Mesendoderm (in vitro differentiated cells): Measurements from ENCODE around the gene ATP8A1.

ENCODE experiments used
- DNase-seq: peaks from one replicate; pipeline ENCODE4 v3.0.0; 2013
- H2AK5ac ChIP-seq: 2 replicates; pipeline ENCODE4 v1.6.1; 2013; ENCODE audit warnings: low read length, inconsistent platforms
- H2BK120ac ChIP-seq: 2 replicates; pipeline ENCODE4 v1.6.1; 2013; ENCODE audit warnings: low read depth, mild to moderate bottlenecking, low read length, moderate library complexity, mixed read lengths
- H2BK15ac ChIP-seq: replicated peaks from 2 replicates; pipeline ENCODE4 v1.6.1; 2013; ENCODE audit warnings: low read depth, mild to moderate bottlenecking, moderate library complexity
- H2BK5ac ChIP-seq: 2 replicates; pipeline ENCODE4 v1.6.1; 2013; ENCODE audit warnings: low read length, inconsistent platforms
- H3K18ac ChIP-seq: 2 replicates; pipeline ENCODE4 v1.6.1; 2013; ENCODE audit warnings: mild to moderate bottlenecking, low read length, mixed read lengths
- H3K23ac ChIP-seq: one replicate; pipeline ENCODE4 v1.6.1; 2013; ENCODE audit warnings: low read length
- H3K27ac ChIP-seq: 2 replicates; pipeline ENCODE4 v1.5.1; 2013; ENCODE audit warnings: low read depth, mild to moderate bottlenecking, inconsistent platforms, low read length, moderate library complexity
- H3K27me3 ChIP-seq: 2 replicates; pipeline ENCODE4 v1.6.1; 2013; ENCODE audit warnings: low read length, control low read depth, mild to moderate bottlenecking, inconsistent platforms; ENCODE audit not compliant: insufficient read depth, poor library complexity
- H3K36me3 ChIP-seq: 2 replicates; pipeline ENCODE4 v1.6.1; 2013; ENCODE audit warnings: low read length, inconsistent platforms; ENCODE audit not compliant: control insufficient read depth, insufficient read depth
- H3K4ac ChIP-seq: one replicate; pipeline ENCODE4 v1.6.1; 2013; ENCODE audit warnings: low read depth, mild to moderate bottlenecking, low read length, moderate library complexity
- H3K4me1 ChIP-seq: 2 replicates; pipeline ENCODE4 v1.6.1; 2013; ENCODE audit warnings: low read depth, low read length, inconsistent platforms; ENCODE audit not compliant: control insufficient read depth
- H3K4me2 ChIP-seq: 2 replicates; pipeline ENCODE4 v1.6.1; 2013; ENCODE audit warnings: low read length
- H3K4me3 ChIP-seq: 2 replicates; pipeline ENCODE4 v1.5.1; 2013; ENCODE audit warnings: mild to moderate bottlenecking, low read length
- H3K56ac ChIP-seq: one replicate; pipeline ENCODE4 v1.6.1; 2013; ENCODE audit warnings: low read length
- H3K79me1 ChIP-seq: 2 replicates; pipeline ENCODE4 v1.6.1; 2013; ENCODE audit warnings: low read length, inconsistent platforms
- H3K79me2 ChIP-seq: 2 replicates; pipeline ENCODE4 v1.6.1; 2013; ENCODE audit warnings: mild to moderate bottlenecking, low read length; ENCODE audit not compliant: control insufficient read depth, insufficient read depth
- H3K9ac ChIP-seq: 2 replicates; pipeline ENCODE4 v1.6.1; 2013; ENCODE audit warnings: low read length, inconsistent platforms
- H4K5ac ChIP-seq: one replicate; pipeline ENCODE4 v1.6.1; 2013; ENCODE audit warnings: low read length
- H4K8ac ChIP-seq: one replicate; pipeline ENCODE4 v1.6.1; 2013; ENCODE audit warnings: low read depth, mild to moderate bottlenecking, control low read depth, low read length, moderate library complexity
- WGBS: extraction: QIAGEN DNeasy Blood & Tissue Kit; methylation state at CpG from one replicate; pipeline ENCODE4 v1.1.7; 2013; ENCODE audit warnings: low lambda C conversion rate, missing lambda C conversion rate; ENCODE audit not compliant: insufficient coverage; ENCODE audit errors: extremely low coverage; 5-methylcytosine and 5-hydroxymethylcytosine counted together

Gene ATP8A1

GRCh38 chr4:42630908-42631307 is 26.0 kb downstream of the ATP8A1 start:
- H4K5ac ChIP-seq, result no peak overlapping the region
- WGBS, result no CpG with 5 or more reads among the region's 1 CpG
- no peaks in the 10 kb centered on the region for H3K79me1 ChIP-seq
- no peak overlapping the region for H2BK15ac ChIP-seq
- H2BK120ac ChIP-seq, result no peak overlapping the region
- H2AK5ac ChIP-seq, result no peak overlapping the region
- peaks cover 3% of the 10 kb centered on the region for H3K4me1 ChIP-seq
- no peak overlapping the region for H4K8ac ChIP-seq
- H3K23ac ChIP-seq, result no peak overlapping the region
- no peak overlapping the region for H3K4me3 ChIP-seq
- no peaks in the 10 kb centered on the region for H3K27me3 ChIP-seq
- DNase-seq, result no peak
- no peak overlapping the region for H3K4me2 ChIP-seq
- no peak overlapping the region for H3K56ac ChIP-seq
- H3K79me2 ChIP-seq, result no peaks in the 10 kb centered on the region
- no peak overlapping the region for H3K4ac ChIP-seq
- H3K18ac ChIP-seq, result no peak overlapping the region
- no peak overlapping the region for H2BK5ac ChIP-seq
- no peak overlapping the region for H3K27ac ChIP-seq
- no peaks in the 10 kb centered on the region for H3K36me3 ChIP-seq
- H3K9ac ChIP-seq, result no peak overlapping the region

GRCh38 chr4:42628740-42629139 is 28.2 kb downstream of the ATP8A1 start:
- no peaks in the 10 kb centered on the region for H3K36me3 ChIP-seq
- H2BK120ac ChIP-seq, result no peak overlapping the region
- H3K4ac ChIP-seq, result no peak overlapping the region
- no peak overlapping the region for H2BK5ac ChIP-seq
- WGBS, result no CpG with 5 or more reads among the region's 4 CpGs
- no peak overlapping the region for H4K5ac ChIP-seq
- H2AK5ac ChIP-seq, result no peak overlapping the region
- H3K9ac ChIP-seq, result no peak overlapping the region
- no peak overlapping the region for H3K23ac ChIP-seq
- no peak overlapping the region for H2BK15ac ChIP-seq
- H3K79me2 ChIP-seq, result no peaks in the 10 kb centered on the region
- no peak overlapping the region for H3K27ac ChIP-seq
- H3K56ac ChIP-seq, result no peak overlapping the region
- H3K27me3 ChIP-seq, result no peaks in the 10 kb centered on the region
- no peak overlapping the region for H3K4me2 ChIP-seq
- H4K8ac ChIP-seq, result no peak overlapping the region
- no peak for DNase-seq
- no peaks in the 10 kb centered on the region for H3K79me1 ChIP-seq
- H3K4me3 ChIP-seq, result no peak overlapping the region
- H3K18ac ChIP-seq, result no peak overlapping the region
- peaks cover 2% of the 10 kb centered on the region for H3K4me1 ChIP-seq

- Histone ChIP-seq H3K9ac (no peak overlapping the region), H3K56ac (peak overlapping the region; percentile 32), H3K27ac (no peak overlapping the region), H3K36me3 (no peaks in the 10 kb centered on the region), H3K79me1 (no peaks in the 10 kb centered on the region), H2BK120ac (no peak overlapping the region), H3K4me1 (peaks cover 2% of the 10 kb centered on the region), H3K4me2 (no peak overlapping the region), H3K23ac (no peak overlapping the region), H3K4ac (no peak overlapping the region), H2BK15ac (no peak overlapping the region), H4K8ac (no peak overlapping the region), H2BK5ac (no peak overlapping the region), H4K5ac (no peak overlapping the region), H3K4me3 (no peak overlapping the region), H2AK5ac (no peak overlapping the region), H3K79me2 (no peaks in the 10 kb centered on the region), H3K27me3 (no peaks in the 10 kb centered on the region), H3K18ac (no peak overlapping the region)
- WGBS, result no CpG with 5 or more reads among the region's 9 CpGs
- DNase-seq, result peak; percentile 19
Observed at GRCh38 chr4:42627885-42628646, 28.8 kb downstream of the ATP8A1 start.

- WGBS, result no CpG with 5 or more reads among the region's 4 CpGs
- H3K27me3 ChIP-seq, result no peaks in the 10 kb centered on the region
- no peak overlapping the region for H3K4me2 ChIP-seq
- H3K4me1 ChIP-seq, result no peaks in the 10 kb centered on the region
- no peaks in the 10 kb centered on the region for H3K79me2 ChIP-seq
- H4K8ac ChIP-seq, result no peak overlapping the region
- H3K79me1 ChIP-seq, result no peaks in the 10 kb centered on the region
- no peak overlapping the region for H3K4ac ChIP-seq
- H2AK5ac ChIP-seq, result no peak overlapping the region
- no peak overlapping the region for H2BK5ac ChIP-seq
- H3K27ac ChIP-seq, result no peak overlapping the region
- no peak overlapping the region for H3K56ac ChIP-seq
- no peak overlapping the region for H2BK120ac ChIP-seq
- H3K9ac ChIP-seq, result no peak overlapping the region
- H4K5ac ChIP-seq, result no peak overlapping the region
- no peak overlapping the region for H3K23ac ChIP-seq
- H3K4me3 ChIP-seq, result no peak overlapping the region
- no peak overlapping the region for H3K18ac ChIP-seq
- no peaks in the 10 kb centered on the region for H3K36me3 ChIP-seq
- H2BK15ac ChIP-seq, result no peak overlapping the region
- DNase-seq, result no peak
Observed at GRCh38 chr4:42626629-42627146, 30.2 kb downstream of the ATP8A1 start.

GRCh38 chr4:42625329-42625728 is 31.6 kb downstream of the ATP8A1 start:
- Histone ChIP-seq H3K79me2 (no peaks in the 10 kb centered on the region), H3K56ac (no peak overlapping the region), H2AK5ac (no peak overlapping the region), H3K9ac (no peak overlapping the region), H3K4ac (no peak overlapping the region), H2BK5ac (no peak overlapping the region), H3K23ac (no peak overlapping the region), H2BK15ac (no peak overlapping the region), H3K4me1 (no peaks in the 10 kb centered on the region), H4K8ac (no peak overlapping the region), H3K4me3 (no peak overlapping the region), H3K36me3 (no peaks in the 10 kb centered on the region), H3K27me3 (no peaks in the 10 kb centered on the region), H4K5ac (no peak overlapping the region), H3K27ac (no peak overlapping the region), H2BK120ac (no peak overlapping the region), H3K18ac (no peak overlapping the region), H3K79me1 (no peaks in the 10 kb centered on the region), H3K4me2 (no peak overlapping the region)
- no CpG with 5 or more reads among the region's 4 CpGs for WGBS
- peak; percentile 23 for DNase-seq

- Histone ChIP-seq H3K4me2 (no peak overlapping the region), H3K56ac (no peak overlapping the region), H3K4me1 (no peaks in the 10 kb centered on the region), H3K36me3 (no peaks in the 10 kb centered on the region), H3K27me3 (no peaks in the 10 kb centered on the region), H3K9ac (no peak overlapping the region), H4K8ac (no peak overlapping the region), H3K79me2 (no peaks in the 10 kb centered on the region), H2BK120ac (no peak overlapping the region), H3K4ac (no peak overlapping the region), H4K5ac (no peak overlapping the region), H3K4me3 (no peak overlapping the region), H2BK15ac (no peak overlapping the region), H2BK5ac (no peak overlapping the region), H3K18ac (no peak overlapping the region), H3K23ac (no peak overlapping the region), H3K27ac (no peak overlapping the region), H3K79me1 (no peaks in the 10 kb centered on the region), H2AK5ac (no peak overlapping the region)
- DNase-seq, result no peak
- WGBS, result no CpG with 5 or more reads among the region's 3 CpGs
Observed at GRCh38 chr4:42624551-42624950, 32.4 kb downstream of the ATP8A1 start.
